GM21717 (cell line): ENCODE measurements around the gene TMEM183A.

Experiments used
- ATAC-seq: cut with Tn5 transposase; IDR thresholded peaks from one replicate; pipeline ENCODE4 v1.9.1; 2021; ENCODE audit warnings: mild to moderate bottlenecking, moderate library complexity; ENCODE audit not compliant: unreplicated experiment

TMEM183A gene

DNA sequence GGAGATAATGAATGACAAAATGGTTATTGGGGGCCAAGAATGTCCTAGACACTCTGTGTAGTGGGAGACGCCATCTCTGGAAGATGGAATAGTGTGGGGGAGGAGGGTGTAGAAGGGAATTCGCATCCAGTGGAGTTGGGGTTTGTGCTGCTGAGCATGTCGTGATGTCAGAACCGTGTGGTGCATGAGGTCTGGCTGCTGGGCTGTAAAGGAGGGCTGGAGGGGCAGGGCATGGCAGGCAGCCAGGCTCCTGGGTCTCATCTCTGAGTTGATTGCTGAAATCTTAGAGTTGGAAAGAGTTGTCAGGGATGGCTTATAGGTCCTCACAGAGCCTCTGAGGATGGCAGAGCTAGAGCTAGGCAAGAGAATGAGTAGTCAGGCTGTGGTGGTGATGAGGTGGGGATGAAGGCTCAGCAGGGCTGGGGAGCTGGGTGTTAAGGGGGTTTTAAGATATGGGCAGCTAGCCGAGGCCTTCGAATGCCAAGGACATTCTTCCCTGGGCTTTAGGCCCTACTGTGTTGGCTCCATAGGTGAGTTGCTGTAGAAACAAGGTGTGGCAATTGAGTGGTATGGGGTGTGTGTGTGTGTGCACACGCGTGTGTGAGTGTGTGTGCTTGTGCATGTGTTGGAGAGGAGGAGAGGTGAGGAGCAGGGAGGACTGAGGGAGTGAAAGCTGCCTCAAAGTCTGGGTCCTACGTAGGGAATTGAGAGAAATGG lies 21.1 kb downstream of the TMEM183A start:
- ATAC-seq, result no peak

DNA sequence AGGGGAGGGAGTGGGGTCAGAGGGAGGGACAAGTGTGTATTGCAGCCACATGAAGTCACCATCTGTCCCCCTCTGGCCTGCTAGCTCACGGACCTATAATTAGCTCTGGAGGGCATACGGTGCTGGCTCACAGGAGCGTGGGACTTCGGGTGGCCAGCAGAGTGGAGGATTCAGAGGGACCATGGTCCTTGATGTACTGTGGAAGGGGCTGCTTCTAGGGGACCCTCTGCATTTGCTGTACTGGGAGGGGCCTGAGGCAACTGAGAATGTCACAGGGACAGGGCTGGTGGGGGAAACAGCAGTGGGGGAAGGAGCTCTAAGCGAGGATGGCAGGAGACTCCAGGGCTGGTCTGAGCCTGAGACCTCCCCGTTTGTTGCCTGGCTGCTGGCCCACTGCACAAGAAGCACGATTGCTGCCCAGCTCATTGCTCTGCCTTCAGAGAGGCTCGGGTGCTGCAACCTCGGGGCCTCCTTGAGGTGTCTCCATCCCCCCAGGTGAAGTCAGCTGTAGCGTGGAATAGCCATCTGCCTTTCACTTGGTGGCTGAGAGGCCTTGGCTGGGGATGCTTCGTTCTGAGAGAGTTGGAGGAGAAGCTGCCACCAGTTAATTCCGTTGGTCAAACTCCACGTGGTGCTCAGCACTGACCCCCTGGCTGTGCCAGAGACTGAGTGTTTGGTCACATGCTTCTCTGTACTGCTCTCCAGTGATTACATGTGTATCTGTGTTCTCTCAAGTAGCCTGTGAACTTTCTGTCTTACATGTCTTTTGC lies 21.8 kb downstream of the TMEM183A start:
- no peak for ATAC-seq

DNA sequence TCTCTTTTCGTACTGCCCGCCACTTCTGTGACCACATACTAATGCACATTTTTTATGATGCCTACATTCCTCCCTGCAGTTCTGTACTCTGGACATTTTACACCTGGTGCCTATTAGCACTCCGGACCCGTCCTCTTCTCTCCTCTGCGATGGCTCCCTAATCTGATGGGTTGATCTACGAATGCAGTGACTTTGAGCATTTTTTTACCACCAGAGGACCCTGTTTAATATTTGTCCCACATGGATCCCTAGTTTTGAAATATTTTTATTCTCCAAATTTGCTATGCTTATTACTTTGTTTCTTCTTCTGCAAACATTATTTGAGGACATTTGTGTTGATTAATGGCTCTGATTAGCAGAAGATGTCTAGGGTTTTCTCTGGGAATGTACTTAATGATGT lies 24.3 kb downstream of the TMEM183A start:
- no peak for ATAC-seq

DNA sequence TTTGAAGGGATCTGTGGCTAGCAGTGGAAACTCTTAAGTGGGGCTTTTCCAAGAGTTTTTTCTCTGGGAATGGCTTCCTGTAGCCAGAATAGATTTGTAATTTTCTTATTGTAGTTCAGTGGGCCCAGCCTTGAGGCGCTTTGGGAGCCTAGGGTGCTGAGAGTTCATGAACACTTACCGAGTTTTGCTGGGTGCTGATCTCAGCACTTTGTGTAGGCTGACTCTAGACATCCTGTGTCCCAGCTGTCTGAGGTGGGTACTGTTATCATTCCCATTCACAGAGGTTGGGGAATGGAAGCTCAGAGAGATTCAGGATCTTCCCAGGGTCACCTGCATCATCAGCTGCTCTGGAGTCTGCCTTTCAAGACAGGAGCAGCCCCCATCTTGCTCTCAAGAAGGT lies 26.1 kb downstream of the TMEM183A start:
- no peak for ATAC-seq

DNA sequence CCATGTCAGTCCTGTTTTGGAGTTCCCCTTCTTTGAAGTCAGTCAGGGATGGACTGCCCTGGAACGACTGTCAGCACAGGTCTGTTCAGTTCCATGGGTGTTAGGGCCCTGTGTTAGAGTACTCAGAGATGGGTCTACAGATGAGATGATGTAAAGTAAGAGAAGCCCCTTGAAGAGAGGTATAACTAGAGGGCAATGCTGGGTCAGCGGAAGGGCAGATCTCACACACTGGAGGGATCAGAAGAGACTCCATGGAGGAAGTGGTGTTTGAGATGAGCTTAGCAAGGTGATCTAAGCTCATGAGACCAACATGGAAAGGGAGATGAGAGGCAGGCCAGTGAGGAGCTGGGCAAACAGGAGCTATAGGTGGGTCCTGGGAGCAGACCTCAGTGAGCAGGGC lies 26.7 kb downstream of the TMEM183A start:
- no peak for ATAC-seq

DNA sequence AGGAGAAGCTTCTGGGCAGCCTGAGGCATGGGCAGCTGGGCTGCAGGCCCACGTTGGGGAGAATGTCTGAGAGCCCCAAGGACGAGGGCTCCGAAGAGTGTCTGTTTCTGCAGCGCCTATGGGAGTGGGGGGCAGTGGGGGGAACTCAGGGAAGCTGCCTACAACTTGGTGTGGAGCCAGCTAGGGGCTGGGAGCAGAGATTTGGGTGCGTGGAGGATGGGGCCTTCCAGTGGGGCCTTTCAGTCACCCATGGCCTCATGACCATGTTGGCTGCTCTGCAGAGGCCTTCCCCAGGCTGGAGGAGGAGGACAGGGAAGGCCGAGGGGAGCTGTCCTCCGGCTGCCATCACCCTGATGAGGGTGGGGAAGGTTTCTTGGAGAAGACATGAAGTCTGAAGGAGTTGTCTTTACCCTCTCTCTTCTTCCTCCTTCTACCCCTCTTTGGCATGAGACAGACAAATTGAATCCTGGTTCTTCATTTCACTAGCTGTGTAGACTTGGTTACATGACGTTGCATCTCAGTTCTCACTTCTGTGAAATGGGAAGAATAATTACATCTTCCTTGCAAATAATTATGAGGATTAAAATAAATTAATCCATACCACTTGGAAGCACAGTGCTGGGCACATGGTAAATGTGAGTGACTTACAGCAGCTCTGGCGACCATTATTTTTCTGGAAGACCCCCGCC lies 27.4 kb downstream of the TMEM183A start:
- ATAC-seq, result no peak

DNA sequence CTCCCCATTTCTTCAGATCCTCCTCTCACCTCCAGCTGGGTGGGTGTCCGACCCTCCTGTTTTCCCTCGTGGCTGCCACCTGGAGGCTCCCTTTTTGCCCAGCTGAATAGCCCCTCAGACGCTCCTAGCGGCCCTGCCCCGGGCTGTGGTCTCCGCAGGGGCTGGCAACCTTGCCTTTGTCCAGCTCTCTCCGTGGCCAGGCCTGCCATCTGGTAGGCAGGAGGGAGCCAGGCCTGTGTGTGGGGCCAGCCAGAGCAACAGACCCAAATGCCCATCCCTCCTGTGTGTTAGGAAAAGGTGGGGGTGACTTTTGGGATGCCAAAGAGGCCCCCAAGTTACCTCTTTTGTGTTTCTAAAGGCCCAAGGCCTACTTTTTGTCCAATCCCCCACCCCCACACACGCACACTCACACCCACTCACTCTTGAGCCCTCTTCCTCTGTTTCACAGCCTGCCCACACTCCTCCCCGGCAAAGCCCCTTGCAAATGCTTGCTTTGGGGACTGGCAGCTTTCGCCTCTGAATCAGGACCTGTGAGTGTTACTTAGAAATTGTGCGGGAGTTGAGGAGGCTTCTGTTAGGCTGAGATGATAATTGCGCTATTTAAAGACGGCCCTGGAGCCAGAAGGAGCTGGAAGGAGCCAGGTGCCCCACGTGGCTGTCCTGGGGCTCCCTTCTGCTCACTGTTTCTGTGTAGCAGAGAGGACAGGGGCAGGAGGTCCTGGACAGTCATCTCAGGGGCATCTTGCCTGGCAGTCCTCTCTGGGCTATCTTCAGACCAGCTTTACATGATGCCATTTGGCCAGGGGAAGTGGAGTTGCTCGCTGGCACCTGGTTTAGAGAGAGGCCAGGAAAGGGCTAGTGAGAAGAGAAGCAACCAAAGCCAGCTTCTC lies 28.2 kb downstream of the TMEM183A start:
- no peak for ATAC-seq

DNA sequence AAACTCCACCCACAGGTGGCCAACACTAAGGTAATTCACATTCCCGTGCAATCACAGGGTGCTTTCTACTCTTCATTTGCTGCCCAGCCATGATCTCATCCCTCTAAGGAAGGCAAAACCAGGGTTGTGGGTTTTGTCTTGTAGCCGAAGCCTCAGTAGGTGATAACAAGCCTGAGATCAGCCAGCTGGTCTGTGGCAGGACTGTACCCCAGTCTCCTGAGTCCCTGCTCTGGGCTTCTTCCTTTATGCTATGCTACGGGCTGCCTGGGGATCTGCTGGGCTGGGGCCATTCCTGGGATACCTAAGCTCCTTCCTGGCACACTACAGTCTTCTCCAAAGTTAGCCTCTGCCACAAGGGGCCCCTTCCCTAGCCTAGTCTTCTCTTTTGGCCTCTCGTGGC lies 29.0 kb downstream of the TMEM183A start:
- ATAC-seq, result no peak

DNA sequence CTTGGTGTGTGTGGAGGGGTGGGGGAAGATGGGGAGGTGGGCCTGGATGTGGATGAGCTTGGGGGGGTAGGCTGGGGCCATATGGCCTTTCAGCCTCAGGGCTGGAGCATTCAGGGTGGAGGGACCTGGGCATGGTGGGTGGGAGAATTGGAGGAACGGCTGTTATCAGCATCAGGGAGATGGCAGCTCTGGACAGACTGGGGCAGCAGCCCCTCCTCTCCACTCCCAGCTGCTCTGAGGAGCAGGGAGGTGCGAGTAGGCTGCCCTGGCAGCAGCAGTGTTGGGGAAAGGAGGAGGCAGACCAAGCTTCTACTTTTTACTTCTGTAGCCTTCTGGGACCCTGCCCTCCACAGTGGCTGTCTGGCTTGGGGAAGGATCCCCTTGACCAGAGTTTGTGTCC lies 29.4 kb downstream of the TMEM183A start:
- no peak for ATAC-seq

DNA sequence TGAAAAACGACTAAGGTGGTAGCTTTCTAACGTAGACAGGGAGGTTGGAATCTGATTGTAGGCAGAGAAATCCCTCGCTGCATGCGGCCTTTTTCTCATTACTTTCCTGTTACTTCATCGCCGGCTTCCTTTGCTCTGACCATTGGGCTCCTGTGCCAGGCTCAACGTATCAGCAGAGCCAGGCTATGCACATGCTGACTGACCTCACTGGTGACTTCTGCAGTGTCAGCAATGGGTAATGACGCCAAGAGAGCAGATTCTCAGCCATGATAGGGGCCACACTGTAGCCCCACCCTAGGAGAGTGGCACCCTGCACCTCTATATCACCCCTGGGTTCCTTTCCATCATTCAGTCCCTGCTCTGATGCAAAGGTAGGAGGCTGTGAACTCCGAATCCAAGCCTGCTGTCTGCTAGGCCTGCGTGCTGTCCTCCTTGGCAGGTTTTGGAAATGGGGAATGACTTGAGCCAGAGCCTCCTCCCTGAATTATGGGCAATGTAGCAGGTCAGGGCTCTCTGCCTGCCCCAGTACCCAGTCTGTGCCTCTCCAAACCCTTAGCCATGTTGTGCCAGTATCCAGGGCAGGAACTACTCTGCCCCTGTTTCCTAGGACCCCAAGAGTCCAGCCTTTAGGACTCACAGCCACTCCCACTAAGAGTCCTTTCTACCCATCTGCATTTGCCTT lies 30.5 kb downstream of the TMEM183A start:
- no peak for ATAC-seq

DNA sequence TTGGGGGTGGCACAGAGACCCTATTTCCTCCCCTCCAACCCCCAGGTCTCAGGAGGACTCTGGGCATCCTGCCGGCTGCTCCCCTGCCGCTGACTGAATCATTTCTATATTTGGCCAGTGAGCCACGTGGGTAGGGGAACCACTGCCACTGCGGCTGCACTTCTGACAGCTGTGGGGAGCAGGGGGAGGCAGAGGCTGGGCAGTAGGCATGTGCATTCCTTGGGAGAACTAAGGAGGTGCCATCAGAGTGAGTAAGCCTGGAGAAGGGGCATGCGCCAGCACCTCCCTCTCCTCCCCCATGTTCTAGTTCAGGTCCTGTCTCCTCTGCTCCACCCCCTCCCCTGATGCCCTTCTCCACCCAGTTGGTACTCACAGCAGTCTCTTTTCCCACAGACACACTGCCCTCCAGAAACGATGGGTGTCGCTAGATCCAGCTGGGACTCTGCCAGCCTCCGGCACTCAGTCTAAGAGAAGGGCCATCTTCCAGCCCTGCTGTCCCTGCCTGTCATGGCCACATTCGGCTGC lies 31.1 kb downstream of the TMEM183A start:
- no peak for ATAC-seq

DNA sequence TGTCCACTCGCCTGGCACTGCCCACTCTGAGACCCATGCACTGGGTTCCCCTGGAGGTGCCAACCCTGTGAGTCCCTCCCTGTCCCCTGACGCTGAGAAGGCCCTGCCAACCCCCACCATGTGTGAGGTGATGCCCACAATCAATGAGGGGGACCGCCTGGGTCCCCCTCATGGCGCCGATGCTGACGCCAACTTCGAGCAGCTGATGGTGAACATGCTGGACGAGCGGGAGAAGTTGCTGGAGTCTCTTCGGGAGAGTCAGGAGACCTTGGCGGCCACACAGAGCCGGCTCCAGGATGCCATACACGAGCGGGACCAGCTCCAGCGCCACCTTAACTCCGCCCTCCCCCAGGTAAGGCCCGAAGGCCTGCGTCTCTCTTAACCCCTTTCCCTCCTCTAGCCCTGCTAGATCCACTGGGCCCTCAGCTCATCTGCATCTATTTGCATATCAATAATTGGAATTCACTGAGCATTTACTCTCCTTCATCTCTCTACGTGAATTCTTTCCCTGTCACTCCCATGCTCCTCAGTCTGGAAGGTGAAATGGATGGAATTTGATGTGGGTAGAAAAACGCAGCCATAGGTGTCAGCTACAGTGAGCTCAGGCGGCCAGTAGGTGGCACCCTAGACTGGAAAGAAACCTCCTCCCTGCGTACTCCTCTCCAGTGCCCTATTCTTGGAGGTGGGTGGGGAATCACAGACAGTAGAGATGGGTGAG lies 31.9 kb downstream of the TMEM183A start:
- peak; percentile 49 for ATAC-seq

DNA sequence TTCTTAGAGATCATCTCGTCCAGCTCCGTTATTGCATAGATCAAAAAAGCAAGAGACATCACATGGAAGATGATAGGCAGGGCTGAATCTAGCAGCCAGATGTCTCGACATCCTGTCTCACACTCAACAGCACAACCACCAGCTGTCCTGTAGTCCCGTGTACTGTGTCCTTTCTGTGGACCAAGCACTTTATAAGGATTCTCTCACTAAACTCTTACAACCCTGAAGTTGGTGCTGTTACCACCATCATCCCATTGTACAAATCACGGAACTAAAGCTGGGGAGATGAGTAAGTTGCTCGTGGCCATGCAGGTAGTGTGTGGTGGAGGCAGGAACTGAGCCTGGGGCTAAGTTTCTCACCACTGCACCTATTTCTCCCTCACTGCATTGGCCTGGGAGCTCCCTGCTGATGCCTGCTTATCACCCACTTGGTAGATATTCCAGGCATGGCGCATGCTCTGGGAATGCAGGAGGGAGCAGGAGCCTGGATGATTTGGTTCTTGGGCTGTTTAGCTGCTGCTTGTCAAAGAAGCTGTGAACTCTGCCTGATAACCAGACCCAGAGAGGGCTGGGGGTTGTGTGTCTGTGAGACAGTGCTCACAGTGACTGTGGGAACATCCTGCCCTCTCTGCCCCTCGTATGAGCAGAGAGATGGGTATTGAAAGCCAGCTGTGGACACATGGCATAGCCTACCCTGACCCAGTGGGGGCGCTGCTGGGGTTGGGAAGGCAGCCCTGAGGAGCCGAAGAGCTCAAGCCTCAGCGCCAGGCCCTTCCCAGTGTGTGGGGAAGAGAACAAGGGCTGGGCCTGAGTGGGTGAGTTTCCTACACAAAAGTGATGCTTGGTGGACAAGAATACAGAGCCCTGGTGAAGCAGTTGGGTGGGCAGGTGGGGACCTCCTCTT lies 32.7 kb downstream of the TMEM183A start:
- no peak for ATAC-seq

DNA sequence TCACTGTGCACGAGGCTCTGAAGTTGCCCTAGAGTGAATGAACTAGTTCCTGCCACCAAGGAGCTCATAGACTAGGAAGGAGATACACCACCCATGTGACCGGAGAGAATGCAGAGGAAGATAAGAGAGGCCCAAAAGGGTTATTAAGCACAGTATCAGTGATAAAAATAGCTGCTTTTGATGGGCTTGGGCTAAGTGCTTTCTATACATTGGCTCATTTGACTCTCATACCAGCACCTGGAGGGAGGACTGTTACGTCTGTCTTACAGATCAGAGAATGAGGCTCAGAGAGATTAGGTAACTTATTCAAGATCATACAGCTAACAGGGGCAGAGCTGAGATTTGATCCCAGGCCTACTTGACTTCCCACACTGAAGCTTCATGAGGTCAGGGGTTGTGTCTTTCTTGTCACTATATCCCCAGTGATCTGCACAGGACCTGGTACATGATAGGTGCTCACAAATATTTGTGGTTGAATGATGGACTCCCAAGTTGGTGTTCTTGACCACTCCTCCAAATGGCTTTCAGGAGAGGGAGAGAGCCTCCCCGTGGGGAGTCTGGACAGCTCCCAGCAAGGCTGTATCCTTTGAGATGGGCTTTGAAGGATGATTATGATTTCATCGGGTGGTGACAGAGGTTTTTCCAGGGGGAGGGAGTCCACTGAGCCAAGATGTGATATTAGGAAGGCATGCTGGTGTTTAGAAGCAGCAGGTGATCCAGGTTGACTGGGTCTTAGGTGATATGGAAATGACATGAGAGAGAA lies 33.5 kb downstream of the TMEM183A start:
- ATAC-seq, result no peak

DNA sequence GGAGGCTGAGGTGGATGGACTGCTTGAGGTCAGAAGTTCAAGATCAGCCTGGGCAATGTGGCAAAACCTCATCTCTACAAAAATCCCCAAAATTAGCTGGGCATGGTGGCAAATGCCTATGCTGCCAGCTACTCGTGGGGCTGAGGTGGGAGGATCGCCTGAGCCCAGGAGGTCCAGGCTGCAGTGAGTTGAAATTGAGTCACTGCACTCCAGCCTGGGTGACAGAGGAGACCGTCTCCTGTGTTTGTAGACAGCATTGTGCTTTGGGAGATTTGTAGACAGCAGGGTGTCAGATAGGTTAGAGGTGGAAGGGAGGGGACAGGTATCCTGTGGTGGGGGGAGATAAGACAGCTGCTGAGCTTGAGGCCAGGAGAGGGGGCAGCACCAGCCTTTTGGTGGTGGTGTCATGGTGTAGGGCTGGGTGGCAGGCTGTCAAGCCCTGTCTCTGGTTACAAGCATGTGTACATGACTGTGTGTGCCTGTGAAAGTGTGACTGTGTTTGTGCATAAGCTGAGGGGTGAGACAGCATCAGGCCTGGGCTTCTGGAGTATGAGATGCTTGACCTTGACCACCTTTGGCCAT lies 34.3 kb downstream of the TMEM183A start:
- ATAC-seq, result no peak

DNA sequence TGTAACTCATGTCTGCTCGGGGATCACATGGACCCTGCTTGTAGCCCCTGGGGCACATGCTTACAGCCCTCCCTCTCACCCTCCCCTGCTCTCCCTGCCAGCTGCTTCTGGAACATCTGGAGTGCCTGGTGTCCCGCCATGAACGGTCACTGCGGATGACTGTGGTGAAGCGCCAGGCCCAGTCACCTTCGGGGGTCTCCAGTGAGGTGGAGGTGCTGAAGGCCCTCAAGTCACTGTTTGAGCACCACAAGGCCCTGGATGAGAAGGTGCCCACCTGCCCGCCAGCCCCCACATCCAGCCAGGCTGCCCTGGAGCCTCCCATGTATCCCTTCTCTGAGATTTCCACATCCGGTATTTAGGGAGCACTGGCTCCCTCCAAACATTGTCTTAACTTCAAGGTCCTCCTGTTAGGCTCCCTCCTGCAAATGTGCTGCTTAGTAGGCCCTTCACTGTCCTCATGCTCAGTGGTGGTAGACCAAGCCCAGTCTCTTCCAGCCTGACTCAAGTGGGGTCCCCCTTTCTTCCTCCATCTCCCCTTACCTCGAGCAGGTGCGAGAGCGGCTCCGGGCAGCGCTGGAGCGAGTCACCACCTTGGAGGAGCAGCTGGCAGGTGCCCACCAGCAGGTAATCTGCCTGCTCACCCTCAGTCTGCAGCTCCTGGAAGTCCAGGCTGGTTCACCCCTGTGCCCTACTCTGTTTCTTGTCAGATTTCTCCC lies 36.8 kb downstream of the TMEM183A start:
- no peak for ATAC-seq
